Measurements from ENCODE around the gene FRK.

DNA sequence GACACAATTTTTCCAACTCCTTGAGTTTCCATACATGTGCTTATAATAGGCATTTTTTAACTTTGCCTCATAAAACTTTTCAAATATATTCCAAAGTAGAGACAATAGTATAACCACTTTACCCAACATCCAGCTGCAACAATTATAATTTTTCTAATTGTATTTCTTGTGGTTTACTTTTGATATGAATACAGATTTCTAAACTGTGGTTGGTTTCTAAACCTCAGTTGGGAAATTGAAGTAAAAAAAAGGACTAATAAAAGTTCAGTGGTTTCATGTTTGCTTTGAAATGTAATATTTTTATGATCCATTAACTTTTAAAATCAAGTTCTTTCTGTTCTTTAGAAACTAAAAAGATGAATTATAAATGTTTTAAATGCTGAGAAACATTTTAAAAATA, 40.0 kb downstream of the FRK start:
- no peak for TF ChIP-seq CTCF (conservative IDR thresholded peaks at IDR 0.05 in 1 of 2, IDR thresholded peaks at IDR 0.05 in 1 of 2; ENCODE audit: extremely low read depth in 1 of 2, insufficient read depth in 1 of 2, low read depth in 1 of 2, low read length in 2 of 2)
- no peak for TF ChIP-seq EZH2 (IDR thresholded peaks at IDR 0.05; ENCODE audit: borderline replicate concordance, low read length)
